Calu3 (cell line): ENCODE measurements around the gene IQSEC3. TPM values are rescaled to one million over a fixed set of nuclear protein-coding genes. Genes with fewer than 3 reads are reported as not detected.

Experiments
- BruUV-seq: library from RNA; stranded (reverse); fragments of 400-500 nt; replicated peaks from 2 replicates; lab custom pipeline; 2021; lab: Mats Ljungman, UMichigan
- CTCF ChIA-PET: fragments of 300-600 bp; sonication (Branson Sonifier 250); formaldehyde crosslinking; loops from one replicate; lab custom pipeline; 2022; ENCODE audit warnings: antibody characterized with exemption; lab: Charles Lee
- DNase-seq: peaks from one replicate; pipeline ENCODE4 v3.0.0; 2022
- H3K27ac Mint-ChIP-seq: one replicate; pipeline ENCODE4 v1.8.0; 2022; ENCODE audit warnings: mixed read lengths; ENCODE audit not compliant: unreplicated experiment
- H3K27me3 Mint-ChIP-seq: one replicate; pipeline ENCODE4 v1.8.0; 2022; ENCODE audit warnings: mixed read lengths; ENCODE audit not compliant: unreplicated experiment
- H3K36me3 Mint-ChIP-seq: one replicate; pipeline ENCODE4 v1.8.0; 2022; ENCODE audit warnings: mild to moderate bottlenecking, moderate library complexity, mixed read lengths; ENCODE audit not compliant: insufficient read depth, unreplicated experiment
- H3K4me1 Mint-ChIP-seq: one replicate; pipeline ENCODE4 v1.8.0; 2022; ENCODE audit warnings: mild to moderate bottlenecking, low read depth, mixed read lengths; ENCODE audit not compliant: unreplicated experiment
- H3K4me3 Mint-ChIP-seq: one replicate; pipeline ENCODE4 v1.8.0; 2022; ENCODE audit warnings: mild to moderate bottlenecking, low read depth, moderate library complexity, mixed read lengths; ENCODE audit not compliant: unreplicated experiment
- H3K9me3 Mint-ChIP-seq: one replicate; pipeline ENCODE4 v1.8.0; 2022; ENCODE audit warnings: low read depth, mixed read lengths; ENCODE audit not compliant: unreplicated experiment
- CTCF ChIP-seq: fragments of 200-600 bp; IDR thresholded peaks from one replicate; pipeline ENCODE4 v1.8.0; 2022; ENCODE audit warnings: antibody characterized with exemption; ENCODE audit not compliant: unreplicated experiment
- intact Hi-C: fragments of 100-400 bp; cut with micrococcal nuclease; formaldehyde crosslinking; loops from one replicate; pipeline ENCODE4 v1.10.0; 2022; ENCODE audit not compliant: unreplicated experiment
- total RNA-seq: library from RNA; stranded (reverse); gene quantifications from 2 replicates; pipeline ENCODE4 v1.2.3, GENCODE V29; 2022

Gene IQSEC3
- total RNA-seq, 1 experiment from 2014 or later = not detected

GRCh38 chr12:120951-121350, 54.4 kb downstream of the IQSEC3 start:
- Mint-ChIP-seq H3K27ac (no peak overlapping the region), H3K27me3 (peaks cover 72% of the 10 kb centered on the region), H3K9me3 (no peaks in the 10 kb centered on the region), H3K36me3 (no peaks in the 10 kb centered on the region), H3K4me3 (no peak overlapping the region), H3K4me1 (no peaks in the 10 kb centered on the region)
- intact Hi-C loops = no loop called here
- CTCF ChIA-PET = no interaction called here
- BruUV-seq = no TSS peak
- DNase-seq = no peak
- no peak for TF ChIP-seq CTCF

- Mint-ChIP-seq H3K27me3 (peaks cover 65% of the 10 kb centered on the region), H3K36me3 (no peaks in the 10 kb centered on the region), H3K27ac (no peak overlapping the region), H3K9me3 (no peaks in the 10 kb centered on the region), H3K4me3 (no peak overlapping the region), H3K4me1 (no peaks in the 10 kb centered on the region)
- BruUV-seq = no TSS peak
- no peak for TF ChIP-seq CTCF
- no peak for DNase-seq
- intact Hi-C loops = no loop called here
- CTCF ChIA-PET = no interaction called here
Measured at GRCh38 chr12:121647-122046, 55.1 kb downstream of the IQSEC3 start.

GRCh38 chr12:125075-125474, 58.5 kb downstream of the IQSEC3 start:
- no peaks in the 10 kb centered on the region for H3K36me3 Mint-ChIP-seq
- CTCF ChIA-PET = no interaction called here
- H3K27me3 Mint-ChIP-seq = peaks cover 54% of the 10 kb centered on the region
- no peaks in the 10 kb centered on the region for H3K9me3 Mint-ChIP-seq
- no peak overlapping the region for H3K4me3 Mint-ChIP-seq
- intact Hi-C loops = no loop called here
- no peaks in the 10 kb centered on the region for H3K4me1 Mint-ChIP-seq
- TF ChIP-seq CTCF = no peak
- no peak for DNase-seq
- no TSS peak for BruUV-seq
- no peak overlapping the region for H3K27ac Mint-ChIP-seq

GRCh38 chr12:125566-125965, 59.0 kb downstream of the IQSEC3 start:
- no peak for TF ChIP-seq CTCF
- no TSS peak for BruUV-seq
- no peaks in the 10 kb centered on the region for H3K36me3 Mint-ChIP-seq
- no peak for DNase-seq
- no peak overlapping the region for H3K27ac Mint-ChIP-seq
- no peak overlapping the region for H3K4me3 Mint-ChIP-seq
- H3K9me3 Mint-ChIP-seq = no peaks in the 10 kb centered on the region
- CTCF ChIA-PET = no interaction called here
- H3K4me1 Mint-ChIP-seq = no peaks in the 10 kb centered on the region
- peaks cover 49% of the 10 kb centered on the region for H3K27me3 Mint-ChIP-seq
- intact Hi-C loops = no loop called here
